Ramos (cell line): ENCODE measurements around the gene ING2.

Source experiments
- in situ Hi-C: fragments of 300-500 bp; cut with MboI; formaldehyde crosslinking; loops from one replicate; pipeline ENCODE4 v1.14.3; 2022; ENCODE audit warnings: low sequenced_read_pairs; ENCODE audit not compliant: unreplicated experiment

Gene ING2

GRCh38 chr4:183493246-183493645 is 11.6 kb upstream of the ING2 start:
- in situ Hi-C loops: no loop called here

DNA sequence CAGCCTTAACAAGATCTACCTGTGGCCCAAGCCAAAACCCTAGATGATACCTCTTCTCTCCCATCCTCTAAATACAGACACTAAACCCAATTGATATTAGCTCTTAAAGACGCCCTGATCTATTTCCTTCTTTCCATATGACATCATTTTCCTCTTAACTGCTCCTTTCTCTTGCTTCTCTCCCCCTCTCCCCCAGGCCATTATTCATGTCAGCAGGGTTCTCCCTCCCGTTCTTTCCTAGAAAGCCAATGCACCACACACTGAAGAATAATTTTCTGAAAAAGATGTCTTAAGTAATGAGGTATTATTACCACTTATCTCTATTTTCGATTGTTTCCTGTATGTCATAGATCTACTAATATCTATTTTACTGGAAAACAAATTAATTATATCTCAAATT is 9.7 kb upstream of the ING2 start:
- in situ Hi-C loops: no loop called here

DNA sequence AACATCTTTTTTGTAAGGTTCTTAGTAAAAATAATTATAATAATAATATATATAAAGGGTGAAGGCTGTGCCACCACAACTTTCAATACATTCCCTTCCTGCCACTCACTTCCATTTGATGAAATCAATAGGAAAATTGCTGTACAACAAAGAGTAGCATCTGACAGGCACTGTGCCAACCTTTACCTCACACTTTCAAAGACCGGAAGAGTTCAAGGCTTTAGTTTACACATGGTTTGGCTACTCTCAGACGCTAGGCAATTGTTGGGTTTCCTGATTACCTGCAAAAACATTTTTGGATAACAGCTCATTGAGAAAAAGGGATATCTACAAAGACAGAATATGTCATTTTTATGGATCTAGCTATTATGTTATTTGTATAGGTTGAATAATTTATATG is 5.5 kb upstream of the ING2 start:
- in situ Hi-C loops: no loop called here

- in situ Hi-C loops: no loop called here
These were observed 5.1 kb upstream of the ING2 start for GRCh38 chr4:183499801-183500200.

DNA sequence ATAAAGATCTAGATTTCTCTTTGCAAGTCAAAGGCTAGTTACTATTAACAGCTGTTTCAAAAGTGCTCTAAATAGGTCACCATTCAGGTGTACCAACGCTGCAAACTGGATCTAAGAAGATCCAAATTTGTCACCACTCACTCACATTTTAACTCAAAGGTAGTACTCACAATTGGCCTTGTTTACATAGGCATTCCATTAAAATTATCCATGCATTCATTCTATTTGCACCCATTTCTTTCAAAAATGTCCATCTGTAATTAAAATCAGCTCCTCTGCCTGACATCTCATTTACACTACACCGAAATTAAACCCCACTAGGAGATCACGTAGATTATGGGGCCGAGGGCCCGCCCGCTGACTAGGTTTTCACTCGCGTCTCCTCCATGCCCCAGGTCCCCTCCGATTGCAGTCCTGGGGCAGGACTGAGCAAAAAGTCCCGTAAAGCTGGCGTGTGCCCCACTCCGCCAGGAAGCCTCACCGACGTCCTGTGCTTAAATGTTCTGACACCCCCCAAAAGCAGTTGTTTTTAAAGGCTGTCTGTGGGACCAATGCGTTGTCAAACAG is 1.3 kb upstream of the ING2 start:
- in situ Hi-C loops: no loop called here

GRCh38 chr4:183504064-183504929 is 561 bp upstream of the ING2 start:
- in situ Hi-C loops: no loop called here

- in situ Hi-C loops: no loop called here
These were observed 942 bp downstream of the ING2 start for GRCh38 chr4:183505611-183506388.

DNA sequence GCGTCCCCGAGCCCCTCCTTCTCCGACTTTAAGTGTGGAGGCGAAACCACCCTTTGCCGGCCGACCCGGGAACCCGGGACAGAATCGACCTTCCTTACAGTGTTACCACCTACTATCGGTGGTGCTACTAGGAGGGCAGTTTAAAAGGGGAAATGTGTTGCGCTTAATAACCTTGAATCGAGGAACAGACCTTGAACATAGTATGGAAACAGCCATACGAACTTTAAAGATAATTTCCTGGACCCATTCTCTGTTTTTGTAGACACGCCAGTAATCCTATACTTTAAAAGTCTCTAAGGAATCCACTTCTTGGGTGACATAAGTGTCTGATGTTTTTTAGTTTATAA is 1.5 kb downstream of the ING2 start:
- in situ Hi-C loops: no loop called here

- in situ Hi-C loops: no loop called here
These were observed 3.3 kb downstream of the ING2 start for GRCh38 chr4:183507925-183508696.

GRCh38 chr4:183508697-183509335 is 4.0 kb downstream of the ING2 start:
- in situ Hi-C loops: no loop called here

DNA sequence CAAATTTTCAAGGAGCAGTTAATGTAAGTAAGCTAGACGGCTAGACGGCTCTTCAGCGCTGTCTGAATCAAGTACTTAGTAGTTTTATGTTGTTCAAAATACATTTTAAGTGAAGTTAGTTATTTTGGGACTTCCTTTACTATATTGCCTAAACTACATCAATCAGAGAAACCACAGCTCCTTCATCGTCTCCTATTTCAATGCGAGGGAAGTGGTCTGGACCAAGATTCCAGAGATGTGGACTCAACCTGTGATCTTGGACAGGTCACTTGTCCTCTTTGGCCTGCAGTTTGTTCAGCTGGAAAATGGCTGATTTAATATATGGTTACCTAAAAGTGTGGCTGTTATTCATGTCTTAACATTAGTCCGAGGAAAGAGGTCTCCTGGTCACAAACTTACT is 10.6 kb downstream of the ING2 start:
- in situ Hi-C loops: no loop called here

GRCh38 chr4:183517194-183517593 is 12.3 kb downstream of the ING2 start:
- in situ Hi-C loops: no loop called here

DNA sequence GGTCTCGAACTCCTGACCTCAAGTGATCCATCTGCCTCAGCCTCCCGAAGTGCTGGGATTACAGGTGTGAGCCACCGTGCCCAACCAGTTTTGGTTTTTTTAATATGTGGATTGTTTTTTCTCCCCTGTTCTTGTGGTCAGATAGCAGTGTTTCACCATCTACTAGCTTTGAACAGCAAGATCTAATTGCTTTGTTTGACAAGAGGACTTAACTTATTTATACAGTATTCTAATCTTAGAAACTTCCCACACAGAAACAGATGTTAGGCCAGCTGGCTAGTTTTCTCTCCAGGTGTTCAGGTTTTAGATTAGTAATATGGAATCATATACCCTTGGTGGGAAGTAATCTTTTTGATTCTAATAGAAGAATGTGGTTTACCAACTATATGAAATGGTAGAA is 12.9 kb downstream of the ING2 start:
- in situ Hi-C loops: no loop called here

- in situ Hi-C loops: no loop called here
These were observed 18.0 kb downstream of the ING2 start for GRCh38 chr4:183522821-183523220.

GRCh38 chr4:183527326-183527725 is 22.5 kb downstream of the ING2 start:
- in situ Hi-C loops: no loop called here

DNA sequence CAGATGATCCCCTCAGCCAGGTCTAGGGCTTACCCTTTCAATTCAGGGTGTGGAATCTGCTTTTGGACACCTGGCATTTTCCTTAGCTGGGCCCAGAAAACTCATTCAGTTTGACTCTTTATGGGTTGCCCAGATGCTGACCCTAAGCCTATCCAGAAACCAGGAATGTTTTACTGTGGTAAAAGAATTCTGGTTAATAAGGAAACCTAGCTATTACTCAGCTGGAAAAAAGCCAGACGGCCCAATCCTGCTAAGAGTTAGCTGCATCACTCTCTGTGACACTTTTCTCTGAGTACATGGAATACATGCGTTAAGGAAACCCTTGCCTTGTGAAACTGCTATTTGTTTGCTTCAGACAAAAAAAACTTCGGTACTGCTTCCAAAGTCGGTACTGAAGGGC is 28.0 kb downstream of the ING2 start:
- in situ Hi-C loops: no loop called here

GRCh38 chr4:183533698-183534097 is 28.8 kb downstream of the ING2 start:
- in situ Hi-C loops: no loop called here

GRCh38 chr4:183540410-183541009 is 35.7 kb downstream of the ING2 start:
- in situ Hi-C loops: no loop called here

DNA sequence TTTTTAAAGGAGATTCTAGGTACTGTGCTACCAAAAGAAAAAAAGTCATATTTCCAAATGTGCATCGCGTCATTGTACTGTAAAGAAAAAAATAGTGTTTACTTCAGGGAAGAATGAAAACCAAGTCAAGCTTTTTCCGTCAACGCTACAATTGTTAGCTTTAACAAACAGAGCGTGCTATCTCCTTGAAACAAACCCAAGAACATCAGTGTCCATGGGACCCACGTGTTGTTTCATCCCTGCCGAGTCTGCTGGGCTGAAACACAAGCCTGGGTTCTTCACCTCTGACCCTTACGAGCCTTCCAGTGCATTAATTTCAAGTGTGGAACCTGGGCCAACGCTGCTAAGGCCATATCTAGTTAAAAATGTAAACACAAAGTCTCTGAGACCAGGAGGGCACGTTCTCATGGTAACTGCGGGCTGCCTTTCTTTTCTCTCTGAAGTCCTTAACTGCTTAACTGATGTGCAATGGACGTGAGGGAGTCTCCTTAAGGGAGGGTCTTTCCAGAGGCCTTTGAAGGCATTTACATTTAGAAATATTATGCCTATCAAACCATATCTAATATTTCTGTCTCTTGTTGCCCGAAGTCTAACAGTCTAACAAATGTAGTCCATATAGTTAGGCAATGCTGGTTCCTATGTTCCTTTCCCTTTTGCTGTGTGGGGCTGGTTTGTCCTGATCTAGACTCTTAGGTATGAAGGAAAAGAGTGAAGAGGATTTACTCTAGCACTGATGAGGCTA is 36.3 kb downstream of the ING2 start:
- in situ Hi-C loops: no loop called here
